OCI-LY3 (cell line): ENCODE results near the gene FAM3C.

Source experiments
- H2AFZ ChIP-seq: fragments of 200-600, 300-600 bp; shearing (Covaris generic); 2 replicates; pipeline ENCODE4 v1.6.0; 2014; ENCODE audit warnings: antibody characterized with exemption, low read depth, low read length
- H3K27ac ChIP-seq: fragments of 200-600, 300-600 bp; sonication (generic); 2 replicates; pipeline ENCODE4 v1.5.1; 2014; ENCODE audit warnings: mild to moderate bottlenecking, low read length, moderate library complexity, mixed read lengths
- H3K27me3 ChIP-seq: fragments of 200-600, 300-600 bp; sonication (generic); 2 replicates; pipeline ENCODE4 v1.6.1; 2014; ENCODE audit warnings: low read depth, low read length, mixed read lengths
- H3K36me3 ChIP-seq: fragments of 200-600, 300-600 bp; sonication (generic); replicated peaks from 2 replicates; pipeline ENCODE3; 2014; ENCODE audit warnings: low read depth, low read length, mixed read lengths
- H3K4me1 ChIP-seq: fragments of 300-600, 200-600 bp; sonication (generic); 2 replicates; pipeline ENCODE4 v1.6.1; 2014; ENCODE audit warnings: low read length, mixed read lengths
- H3K4me2 ChIP-seq: fragments of 200-600, 300-600 bp; sonication (generic); 2 replicates; pipeline ENCODE4 v1.6.1; 2014; ENCODE audit warnings: low read length, mixed read lengths
- H3K4me3 ChIP-seq: fragments of 300-600, 200-600 bp; sonication (generic); 2 replicates; pipeline ENCODE4 v1.5.1; 2014; ENCODE audit warnings: antibody characterized with exemption, mild to moderate bottlenecking, low read length, moderate library complexity
- H3K79me2 ChIP-seq: fragments of 300-600, 200-600 bp; shearing (Covaris generic); 2 replicates; pipeline ENCODE4 v1.6.1; 2014; ENCODE audit warnings: mild to moderate bottlenecking, low read length, mixed read lengths
- H3K9ac ChIP-seq: fragments of 300-600, 200-600 bp; shearing (Covaris generic); 2 replicates; pipeline ENCODE4 v1.6.0; 2014; ENCODE audit warnings: mild to moderate bottlenecking, low read length, moderate library complexity
- H3K9me3 ChIP-seq: fragments of 200-600, 300-600 bp; shearing (Covaris generic); 2 replicates; pipeline ENCODE4 v1.6.1; 2014; ENCODE audit warnings: low read length, mixed read lengths; ENCODE audit not compliant: insufficient read depth
- H4K20me1 ChIP-seq: fragments of 200-600, 300-600 bp; sonication (generic); 2 replicates; pipeline ENCODE4 v1.6.1; 2016; ENCODE audit warnings: low read length, mixed read lengths; ENCODE audit not compliant: insufficient read depth
- EZH2phosphoT487 ChIP-seq: fragments of 200-600 bp; shearing (Covaris generic); IDR thresholded peaks from 2 replicates; pipeline ENCODE4 v1.6.1; 2018; ENCODE audit warnings: antibody characterized with exemption, mixed run types, low read depth
- TF ChIP-seq, protein P1 (sequence below): fragments of 200-600, 300-600 bp; sonication (generic); IDR thresholded peaks from 2 replicates; pipeline ENCODE4 v1.5.1; 2014; ENCODE audit warnings: antibody characterized with exemption, low read length, low read depth

The FAM3C gene

DNA sequence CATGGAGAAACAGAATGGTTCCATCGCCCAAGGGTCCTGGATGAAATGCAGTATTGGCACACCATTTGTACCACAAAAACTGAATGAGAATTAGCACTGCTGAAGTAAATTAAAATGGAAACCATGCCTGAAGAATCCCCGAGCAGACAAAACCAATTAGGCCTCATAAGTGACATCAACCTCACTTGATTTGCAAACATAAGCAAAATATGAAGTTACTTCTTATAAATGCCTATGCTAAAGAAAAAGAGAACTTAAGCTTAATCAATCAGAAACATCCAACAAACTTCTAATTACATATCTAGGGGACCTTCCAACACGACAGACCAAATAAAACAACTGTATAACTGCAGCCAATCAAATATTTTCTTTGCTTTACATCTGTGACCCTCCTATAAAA lies 4.4 kb downstream of the FAM3C start:
- no peak overlapping the region for H3K4me2 ChIP-seq

DNA sequence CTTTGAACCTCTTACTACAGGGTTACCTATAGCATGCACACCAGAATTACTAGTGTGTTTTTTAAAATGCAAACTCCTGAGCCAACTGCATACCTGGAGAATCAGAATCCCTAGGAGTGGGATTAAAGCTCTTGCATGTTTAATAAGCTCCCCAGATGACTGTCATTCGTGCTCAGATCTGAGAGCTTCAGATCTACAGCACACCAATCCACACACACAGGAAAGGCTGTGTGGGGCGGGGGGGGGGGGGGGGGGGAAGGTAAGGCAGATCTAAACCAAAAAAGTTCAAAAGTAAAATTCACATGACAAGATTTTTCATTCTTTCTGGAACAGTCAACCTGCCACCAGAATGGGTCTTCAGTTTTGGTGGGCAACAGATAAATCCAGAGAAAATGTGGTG lies 5.5 kb downstream of the FAM3C start:
- H3K27ac ChIP-seq = no peak overlapping the region
- H2AFZ ChIP-seq = no peak overlapping the region
- H3K9me3 ChIP-seq = no peaks in the 10 kb centered on the region
- H3K4me3 ChIP-seq = no peak overlapping the region
- peaks cover 18% of the 10 kb centered on the region for H3K36me3 ChIP-seq
- TF ChIP-seq, protein P1, sequence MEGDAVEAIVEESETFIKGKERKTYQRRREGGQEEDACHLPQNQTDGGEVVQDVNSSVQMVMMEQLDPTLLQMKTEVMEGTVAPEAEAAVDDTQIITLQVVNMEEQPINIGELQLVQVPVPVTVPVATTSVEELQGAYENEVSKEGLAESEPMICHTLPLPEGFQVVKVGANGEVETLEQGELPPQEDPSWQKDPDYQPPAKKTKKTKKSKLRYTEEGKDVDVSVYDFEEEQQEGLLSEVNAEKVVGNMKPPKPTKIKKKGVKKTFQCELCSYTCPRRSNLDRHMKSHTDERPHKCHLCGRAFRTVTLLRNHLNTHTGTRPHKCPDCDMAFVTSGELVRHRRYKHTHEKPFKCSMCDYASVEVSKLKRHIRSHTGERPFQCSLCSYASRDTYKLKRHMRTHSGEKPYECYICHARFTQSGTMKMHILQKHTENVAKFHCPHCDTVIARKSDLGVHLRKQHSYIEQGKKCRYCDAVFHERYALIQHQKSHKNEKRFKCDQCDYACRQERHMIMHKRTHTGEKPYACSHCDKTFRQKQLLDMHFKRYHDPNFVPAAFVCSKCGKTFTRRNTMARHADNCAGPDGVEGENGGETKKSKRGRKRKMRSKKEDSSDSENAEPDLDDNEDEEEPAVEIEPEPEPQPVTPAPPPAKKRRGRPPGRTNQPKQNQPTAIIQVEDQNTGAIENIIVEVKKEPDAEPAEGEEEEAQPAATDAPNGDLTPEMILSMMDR = no peak
- TF ChIP-seq EZH2phosphoT487 = no peak
- H3K79me2 ChIP-seq = peaks cover 96% of the 10 kb centered on the region
- H3K9ac ChIP-seq = no peak overlapping the region
- H3K27me3 ChIP-seq = no peaks in the 10 kb centered on the region
- no peak overlapping the region for H3K4me2 ChIP-seq
- H3K4me1 ChIP-seq = peaks cover 13% of the 10 kb centered on the region
- H4K20me1 ChIP-seq = peaks cover 24% of the 10 kb centered on the region

More for the DNA sequence above, 4.4 kb downstream of the FAM3C start:
- TF ChIP-seq, protein P1 = no peak
- TF ChIP-seq EZH2phosphoT487 = no peak
- H2AFZ ChIP-seq = no peak overlapping the region
- H3K4me3 ChIP-seq = no peak overlapping the region
- peaks cover 16% of the 10 kb centered on the region for H4K20me1 ChIP-seq
- peaks cover 6% of the 10 kb centered on the region; the same call in 1 of the 2 replicates for H3K4me1 ChIP-seq
- H3K9ac ChIP-seq = no peak overlapping the region
- no peaks in the 10 kb centered on the region for H3K9me3 ChIP-seq
- H3K36me3 ChIP-seq = peaks cover 18% of the 10 kb centered on the region
- peaks cover 89% of the 10 kb centered on the region for H3K79me2 ChIP-seq
- no peaks in the 10 kb centered on the region for H3K27me3 ChIP-seq
- no peak overlapping the region for H3K27ac ChIP-seq

- Histone ChIP-seq H3K9ac (no peak overlapping the region), H4K20me1 (peaks cover 29% of the 10 kb centered on the region), H3K4me1 (peaks cover 18% of the 10 kb centered on the region), H3K79me2 (peaks cover 96% of the 10 kb centered on the region), H2AFZ (no peak overlapping the region), H3K36me3 (peaks cover 18% of the 10 kb centered on the region), H3K27ac (no peak overlapping the region), H3K9me3 (no peaks in the 10 kb centered on the region), H3K4me2 (no peak overlapping the region), H3K27me3 (no peaks in the 10 kb centered on the region), H3K4me3 (no peak overlapping the region)
- no peak for TF ChIP-seq EZH2phosphoT487
- TF ChIP-seq, protein P1 = no peak
Observed at GRCh38 chr7:121390109-121390508, 6.0 kb downstream of the FAM3C start.

DNA sequence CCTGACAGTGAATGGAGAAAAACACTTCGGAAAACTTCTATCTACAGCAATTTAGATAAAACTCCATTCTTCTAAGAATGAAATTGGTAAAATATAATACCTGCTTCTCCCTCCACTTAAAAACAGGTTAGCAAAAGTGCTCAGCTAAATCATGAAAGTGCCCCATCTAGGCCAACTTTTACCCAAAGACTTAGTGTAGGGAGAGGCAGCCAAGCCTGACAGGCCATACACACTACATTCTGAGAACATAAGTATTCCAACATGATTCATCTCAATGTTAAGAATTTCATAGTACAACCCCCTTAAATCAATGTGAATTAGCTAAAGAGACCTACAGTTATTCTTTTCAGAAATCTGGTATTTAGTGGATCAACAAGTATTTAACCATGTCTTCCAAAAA lies 7.2 kb downstream of the FAM3C start:
- no peak overlapping the region for H3K27ac ChIP-seq
- no peak overlapping the region for H2AFZ ChIP-seq
- TF ChIP-seq, protein P1 = no peak
- no peak for TF ChIP-seq EZH2phosphoT487
- H4K20me1 ChIP-seq = peaks cover 28% of the 10 kb centered on the region
- H3K36me3 ChIP-seq = peaks cover 13% of the 10 kb centered on the region
- no peak overlapping the region for H3K9ac ChIP-seq
- H3K4me3 ChIP-seq = no peak overlapping the region
- no peak overlapping the region for H3K4me2 ChIP-seq
- peaks cover 96% of the 10 kb centered on the region for H3K79me2 ChIP-seq
- peaks cover 20% of the 10 kb centered on the region for H3K4me1 ChIP-seq
- no peaks in the 10 kb centered on the region for H3K9me3 ChIP-seq
- no peaks in the 10 kb centered on the region for H3K27me3 ChIP-seq
